ENCODE measurements around the gene AGER.

DNA sequence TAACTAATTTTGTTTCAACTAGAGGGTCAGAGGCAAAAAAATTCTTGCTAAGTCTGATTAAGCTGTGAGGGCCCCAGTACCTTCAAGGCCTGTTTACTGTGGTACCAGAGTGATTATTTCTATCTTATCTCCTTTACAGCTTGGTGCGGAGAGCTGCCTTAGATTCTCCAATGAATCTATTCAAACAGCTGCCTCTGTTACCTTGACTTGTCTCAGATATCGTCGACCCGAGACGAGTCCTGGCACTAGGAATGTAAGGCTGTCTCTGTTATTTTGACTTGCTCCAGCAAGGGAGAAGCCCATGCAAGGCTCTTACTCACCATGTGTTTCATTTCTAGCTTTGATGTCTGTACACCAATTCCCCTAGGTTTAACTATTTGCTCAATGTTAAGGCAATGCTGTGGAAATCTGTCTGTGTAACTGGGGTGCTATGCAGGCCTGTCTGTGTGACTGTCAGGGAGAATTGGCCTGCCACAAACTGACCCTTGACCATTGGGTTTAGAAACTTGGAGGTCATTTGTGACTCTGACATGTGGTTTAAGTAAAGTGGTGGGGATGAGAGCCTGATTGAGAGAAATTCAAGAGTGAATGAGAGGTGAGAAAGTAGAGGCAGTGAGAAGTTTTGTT lies 43.5 kb downstream of the AGER start:
- TF ChIP-seq CTCF (conservative IDR thresholded peaks at IDR 0.05) = no peak
- no peak for TF ChIP-seq EZH2 (IDR thresholded peaks at IDR 0.05; ENCODE audit: low read depth)
